ENCODE data around the gene SQOR.

SQOR gene

GRCh38 chr15:45657764-45658545 is 23.1 kb downstream of the SQOR start:
- DNase-seq (ENCODE audit: extremely low read depth in 1 of 2, low read depth in 1 of 2): no peak

GRCh38 chr15:45660231-45660979 is 25.6 kb downstream of the SQOR start:
- DNase-seq (ENCODE audit: extremely low read depth in 1 of 2, low read depth in 1 of 2): no peak

GRCh38 chr15:45662375-45662774 is 27.5 kb downstream of the SQOR start:
- no peak for DNase-seq (ENCODE audit: extremely low read depth in 1 of 2, low read depth in 1 of 2)

- no peak for DNase-seq (ENCODE audit: extremely low read depth in 1 of 2, low read depth in 1 of 2)
Measured at GRCh38 chr15:45664451-45664850, 29.6 kb downstream of the SQOR start.

- no peak for DNase-seq (ENCODE audit: extremely low read depth in 1 of 2, low read depth in 1 of 2)
Measured at GRCh38 chr15:45665261-45665660, 30.4 kb downstream of the SQOR start.

- DNase-seq (ENCODE audit: extremely low read depth in 1 of 2, low read depth in 1 of 2): no peak
Measured at GRCh38 chr15:45666119-45666875, 31.5 kb downstream of the SQOR start.

GRCh38 chr15:45667002-45667401 is 32.2 kb downstream of the SQOR start:
- no peak for DNase-seq (ENCODE audit: extremely low read depth in 1 of 2, low read depth in 1 of 2)

- DNase-seq (ENCODE audit: extremely low read depth in 1 of 2, low read depth in 1 of 2): no peak
Measured at GRCh38 chr15:45668386-45668785, 33.6 kb downstream of the SQOR start.

- DNase-seq (ENCODE audit: extremely low read depth in 1 of 2, low read depth in 1 of 2): no peak
Measured at GRCh38 chr15:45669422-45669821, 34.6 kb downstream of the SQOR start.

- DNase-seq (ENCODE audit: extremely low read depth in 1 of 2, low read depth in 1 of 2): no peak
Measured at GRCh38 chr15:45670091-45670490, 35.3 kb downstream of the SQOR start.

GRCh38 chr15:45670511-45670910 is 35.7 kb downstream of the SQOR start:
- DNase-seq (ENCODE audit: extremely low read depth in 1 of 2, low read depth in 1 of 2): no peak

- DNase-seq (ENCODE audit: extremely low read depth in 1 of 2, low read depth in 1 of 2): no peak
Measured at GRCh38 chr15:45674677-45675076, 39.8 kb downstream of the SQOR start.

GRCh38 chr15:45677797-45678196 is 43.0 kb downstream of the SQOR start:
- no peak for DNase-seq (ENCODE audit: extremely low read depth in 1 of 2, low read depth in 1 of 2)

GRCh38 chr15:45678459-45679178 is 43.8 kb downstream of the SQOR start:
- no peak for DNase-seq (ENCODE audit: extremely low read depth in 1 of 2, low read depth in 1 of 2)

GRCh38 chr15:45684533-45684932 is 49.7 kb downstream of the SQOR start:
- DNase-seq (ENCODE audit: extremely low read depth in 1 of 2, low read depth in 1 of 2): no peak

GRCh38 chr15:45689616-45690015 is 54.8 kb downstream of the SQOR start:
- DNase-seq (ENCODE audit: extremely low read depth in 1 of 2, low read depth in 1 of 2): no peak

- no peak for DNase-seq (ENCODE audit: extremely low read depth in 1 of 2, low read depth in 1 of 2)
Measured at GRCh38 chr15:45690581-45691260, 55.9 kb downstream of the SQOR start.

GRCh38 chr15:45701108-45701507 is 66.3 kb downstream of the SQOR start:
- DNase-seq (ENCODE audit: extremely low read depth in 1 of 2, low read depth in 1 of 2): no peak

GRCh38 chr15:45702041-45702440 is 67.2 kb downstream of the SQOR start:
- no peak for DNase-seq (ENCODE audit: extremely low read depth in 1 of 2, low read depth in 1 of 2)

GRCh38 chr15:45703670-45704328 is 69.0 kb downstream of the SQOR start:
- DNase-seq (ENCODE audit: extremely low read depth in 1 of 2, low read depth in 1 of 2): no peak

Measured in activated CD8-positive, alpha-beta memory T cell treated with anti-CD3 and anti-CD28 coated beads for 1 hour (primary cell).